Suppressor macrophage treated with lipopolysaccharide for 1 hour (primary cell): ENCODE measurements around the gene GPSM3.
A peak's percentile ranks its signal among the peaks of the same experiment; 100 is the strongest.
"Not testable (repeated sequence)": the region's sequence is repeated elsewhere in the genome, so short reads cannot be mapped to it uniquely, and the experiment has no call there.

Source experiments
- DNase-seq, 3 donors: peaks; one replicate each; pipeline ENCODE4 v3.0.0-alpha.2; 2020 to 2022

GPSM3 gene

GRCh38 chr6:32148289-32149091, 44.0 kb downstream of the GPSM3 start:
- DNase-seq = peak; percentile 85 to 89 (median 87)

DNA sequence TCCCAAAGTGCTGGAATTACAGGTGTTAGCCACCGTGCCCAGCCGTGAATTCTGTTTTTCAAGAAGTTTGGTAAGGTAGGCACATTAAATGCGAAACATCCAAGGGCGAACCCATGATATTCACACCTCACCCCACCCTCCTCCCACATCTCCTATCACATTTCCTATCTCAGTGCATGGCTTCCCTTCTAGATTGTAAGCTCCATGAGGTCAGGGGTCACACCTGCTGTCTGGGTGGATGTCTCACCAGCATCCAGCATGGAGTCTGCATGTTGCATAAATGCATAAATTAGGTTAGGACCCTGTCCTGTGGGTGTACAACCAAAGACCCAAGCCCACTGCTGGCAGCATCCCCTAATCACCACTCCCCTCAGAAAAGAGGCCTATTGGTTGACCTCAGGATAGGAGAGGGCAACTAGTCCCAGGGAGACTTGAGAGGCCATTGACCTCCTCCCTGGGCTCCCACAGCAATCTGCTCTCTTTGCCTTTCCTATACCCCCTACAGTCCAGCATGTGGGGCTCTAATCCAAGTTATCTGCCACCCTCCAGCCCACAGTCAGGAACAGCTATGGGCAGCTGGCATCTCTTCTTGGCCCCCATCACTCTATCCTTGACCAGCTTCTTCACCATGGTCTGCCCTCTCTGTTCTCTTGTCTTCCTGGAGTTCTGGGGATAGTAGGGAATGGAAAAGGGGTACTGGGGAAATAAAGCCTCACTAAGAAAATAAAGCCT, 44.9 kb downstream of the GPSM3 start:
- peak in 1 of 3 donors; percentile 19 for DNase-seq

DNA sequence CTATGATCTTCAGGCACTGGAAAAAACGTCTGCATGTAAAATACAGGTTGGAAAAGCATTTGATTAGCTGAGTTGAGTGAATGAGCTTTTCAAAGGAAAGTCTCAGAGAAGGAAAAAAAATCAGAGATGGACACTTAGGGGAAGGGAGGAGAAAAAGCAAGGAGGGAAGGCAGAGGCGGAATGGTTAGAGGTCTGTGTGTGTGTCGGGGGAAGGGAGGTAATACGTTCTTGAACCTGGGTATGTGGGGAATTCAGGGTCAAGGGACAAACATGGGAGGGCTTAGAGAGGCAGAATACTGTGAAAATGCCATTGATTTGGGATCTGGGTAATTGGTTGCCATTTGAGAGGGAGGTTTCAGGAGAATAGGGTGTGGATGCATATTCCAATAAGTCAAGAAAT, 45.8 kb downstream of the GPSM3 start:
- DNase-seq = no peak

GRCh38 chr6:32146287-32146686, 46.2 kb downstream of the GPSM3 start:
- DNase-seq = no peak

DNA sequence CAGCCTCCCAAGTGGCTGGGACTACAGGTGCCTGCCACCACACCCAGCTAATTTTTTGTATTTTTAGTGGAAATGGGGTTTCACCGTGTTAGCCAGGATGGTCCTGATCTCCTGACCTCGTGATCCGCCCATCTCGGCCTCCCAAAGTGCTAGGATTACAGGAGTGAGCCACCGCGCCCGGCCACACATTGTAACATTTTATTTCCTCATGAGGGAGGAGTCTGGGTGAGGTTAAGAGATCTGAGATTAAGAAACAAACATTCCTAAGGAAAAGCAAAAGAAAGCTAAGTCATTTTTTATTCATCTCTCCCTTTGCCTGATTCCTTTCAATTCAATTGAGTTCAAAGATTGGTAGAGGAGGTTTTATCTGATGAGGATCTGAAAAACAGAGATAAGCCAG, 48.2 kb downstream of the GPSM3 start:
- DNase-seq = not testable (repeated sequence)
